NCI-H1048 (cell line): ENCODE measurements around the gene PRAMEF6.
"Not testable (repeated sequence)": the region's sequence is repeated elsewhere in the genome, so short reads cannot be mapped to it uniquely, and the experiment has no call there.

ENCODE experiments used
- DNase-seq: peaks from one replicate; lab custom pipeline; 2025; lab: John Stamatoyannopoulos, UW

The PRAMEF6 gene

DNA sequence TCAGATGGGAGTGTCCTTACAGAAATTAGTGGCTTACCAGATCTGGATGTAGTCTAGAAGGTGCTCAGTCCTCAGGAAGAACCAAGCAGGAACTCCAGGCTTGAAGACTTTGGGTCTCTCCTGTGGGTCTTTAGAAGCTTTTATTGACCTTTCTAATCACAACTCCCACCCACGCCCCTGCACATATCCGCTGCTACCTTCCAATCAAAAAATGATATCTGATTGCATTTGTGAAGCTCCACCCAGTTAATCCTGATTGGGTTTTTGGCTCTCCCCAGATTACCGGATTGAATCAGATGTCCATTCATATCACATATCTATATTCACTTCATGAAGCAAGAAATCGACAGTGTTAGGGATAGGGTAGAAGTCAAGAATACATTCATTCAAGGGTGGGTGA lies at the start of gene PRAMEF6:
PRAMEF6 (minus strand) TSS at position 101 of the 400 bp plus-strand sequence. CDS start 5,062 bp downstream, outside the sequence.
- not testable (repeated sequence) for DNase-seq

GRCh38 chr1:12924368-12924767 lies 23.0 kb downstream of the PRAMEF6 start:
- DNase-seq: not testable (repeated sequence)

DNA sequence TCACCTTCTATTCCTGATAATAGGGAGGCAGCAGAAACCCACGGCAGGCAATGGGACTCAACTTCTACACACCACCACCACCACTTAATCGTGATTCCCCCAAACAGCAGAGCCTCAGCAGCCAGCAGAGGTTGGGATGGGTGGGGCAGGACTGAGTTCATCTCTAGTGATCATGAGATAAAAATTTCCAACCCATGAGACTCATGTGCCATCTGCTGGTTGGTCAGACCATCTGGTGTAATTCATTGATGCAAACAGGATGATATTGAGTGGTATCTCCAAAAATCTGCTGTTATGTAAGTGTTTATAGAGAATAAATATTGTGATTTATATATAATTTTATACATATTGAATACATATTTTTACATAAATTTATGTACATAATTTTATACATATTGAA lies 25.6 kb downstream of the PRAMEF6 start:
- DNase-seq: not testable (repeated sequence)

- DNase-seq: not testable (repeated sequence)
These were observed 31.1 kb downstream of the PRAMEF6 start, which contains the start of gene PRAMEF7 for GRCh38 chr1:12916310-12916709. Gene PRAMEF7, plus strand, starts transcription at chr1:12916610. Its CDS starts 1,083 bp downstream, at chr1:12917693.

GRCh38 chr1:12903793-12904572 lies 43.4 kb downstream of the PRAMEF6 start:
- DNase-seq: not testable (repeated sequence)

- DNase-seq: not testable (repeated sequence)
These were observed 48.2 kb downstream of the PRAMEF6 start for GRCh38 chr1:12899186-12899585.

DNA sequence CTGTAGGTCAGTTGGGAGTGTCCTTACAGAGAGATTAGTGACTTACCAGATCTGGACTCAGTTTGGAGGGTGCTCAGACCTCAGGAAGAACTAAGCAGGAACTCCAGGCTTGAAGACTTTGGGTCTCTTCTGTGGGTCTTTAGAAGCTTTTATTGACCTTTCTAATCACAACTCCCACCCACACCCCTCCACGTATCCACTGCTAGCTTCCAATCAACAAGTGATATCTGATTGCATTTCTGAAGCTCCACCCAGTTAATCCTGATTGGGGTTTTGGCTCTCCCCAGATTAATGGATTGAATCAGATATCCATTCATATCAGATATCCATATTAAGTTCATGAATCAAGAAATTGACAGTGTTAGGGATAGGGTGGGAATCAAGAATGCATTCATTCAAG lies 49.2 kb downstream of the PRAMEF6 start, which contains the start of gene PRAMEF10:
PRAMEF10 (minus strand) TSS at position 101 of the 400 bp plus-strand sequence. CDS start 2,423 bp downstream, outside the sequence.
- DNase-seq: not testable (repeated sequence)
